GOT3 (cell line): ENCODE results near the gene HTN3.
"Not testable (repeated sequence)": the region's sequence is repeated elsewhere in the genome, so short reads cannot be mapped to it uniquely, and the experiment has no call there.

Source experiments
- DNase-seq: peaks from one replicate; lab custom pipeline; 2025; ENCODE audit warnings: mixed read lengths; lab: John Stamatoyannopoulos, UW

Gene HTN3

GRCh38 chr4:70028159-70028558 is at the start of gene HTN3:
Gene HTN3 (plus strand): TSS chr4:70028459. CDS start chr4:70030741, 2,282 bp downstream.
- DNase-seq: not testable (repeated sequence)

- no peak for DNase-seq
Observed at GRCh38 chr4:69984030-69984443, 44.2 kb upstream of the HTN3 start.

GRCh38 chr4:69986663-69987062 is 41.6 kb upstream of the HTN3 start:
- DNase-seq: no peak

- DNase-seq: no peak
Observed at GRCh38 chr4:69991016-69991415, 37.2 kb upstream of the HTN3 start.

GRCh38 chr4:69994782-69995181 is 33.5 kb upstream of the HTN3 start:
- no peak for DNase-seq

- DNase-seq: no peak
Observed at GRCh38 chr4:69995526-69996016, 32.7 kb upstream of the HTN3 start, which contains the start of gene STATH. Gene STATH (plus strand): TSS chr4:69995966. CDS start chr4:69998438, 2,472 bp downstream.

GRCh38 chr4:69999420-69999819 is 28.8 kb upstream of the HTN3 start:
- no peak for DNase-seq

GRCh38 chr4:70000711-70001110 is 27.5 kb upstream of the HTN3 start:
- no peak for DNase-seq

GRCh38 chr4:70002507-70002906 is 25.8 kb upstream of the HTN3 start:
- no peak for DNase-seq

GRCh38 chr4:70008771-70009170 is 19.5 kb upstream of the HTN3 start:
- no peak for DNase-seq

GRCh38 chr4:70019006-70019405 is 9.3 kb upstream of the HTN3 start:
- not testable (repeated sequence) for DNase-seq

- DNase-seq: no peak
Observed at GRCh38 chr4:70023218-70023617, 5.0 kb upstream of the HTN3 start.

GRCh38 chr4:70027011-70027410 is 1.2 kb upstream of the HTN3 start:
- no peak for DNase-seq

GRCh38 chr4:70037559-70037958 is 9.3 kb downstream of the HTN3 start:
- not testable (repeated sequence) for DNase-seq

GRCh38 chr4:70039928-70040327 is 11.7 kb downstream of the HTN3 start:
- DNase-seq: not testable (repeated sequence)

GRCh38 chr4:70041652-70042286 is 13.5 kb downstream of the HTN3 start:
- DNase-seq: no peak

- not testable (repeated sequence) for DNase-seq
Observed at GRCh38 chr4:70050138-70050537, 21.9 kb downstream of the HTN3 start, which contains the start of gene HTN1. Gene HTN1 (plus strand): TSS chr4:70050438. CDS start chr4:70053077, 2,639 bp downstream.

GRCh38 chr4:70056534-70056933 is 28.3 kb downstream of the HTN3 start:
- not testable (repeated sequence) for DNase-seq

- DNase-seq: no peak
Observed at GRCh38 chr4:70057651-70058050, 29.4 kb downstream of the HTN3 start.

- no peak for DNase-seq
Observed at GRCh38 chr4:70059149-70059548, 30.9 kb downstream of the HTN3 start.

- DNase-seq: no peak
Observed at GRCh38 chr4:70062000-70062399, 33.7 kb downstream of the HTN3 start.

- DNase-seq: no peak
Observed at GRCh38 chr4:70080205-70080604, 51.9 kb downstream of the HTN3 start.
